ENCODE data around the gene VPS8.
"Not testable (repeated sequence)": the region's sequence is repeated elsewhere in the genome, so short reads cannot be mapped to it uniquely, and the experiment has no call there.

VPS8 gene

GRCh38 chr3:184868477-184868876 lies 56.5 kb downstream of the VPS8 start:
- no peak for DNase-seq (ENCODE audit: low read depth, low spot score)

- no peak for DNase-seq (ENCODE audit: low read depth, low spot score)
Measured at GRCh38 chr3:184872200-184872599, 60.2 kb downstream of the VPS8 start.

GRCh38 chr3:184873141-184873540 lies 61.2 kb downstream of the VPS8 start:
- DNase-seq (ENCODE audit: low read depth, low spot score) = no peak

- DNase-seq (ENCODE audit: low read depth, low spot score) = peak; percentile 9
Measured at GRCh38 chr3:184874709-184875644, 63.0 kb downstream of the VPS8 start.

- DNase-seq (ENCODE audit: low read depth, low spot score) = no peak
Measured at GRCh38 chr3:184880276-184881019, 68.5 kb downstream of the VPS8 start.

- DNase-seq (ENCODE audit: low read depth, low spot score) = no peak
Measured at GRCh38 chr3:184884359-184885017, 72.5 kb downstream of the VPS8 start.

GRCh38 chr3:184885112-184885511 lies 73.1 kb downstream of the VPS8 start:
- no peak for DNase-seq (ENCODE audit: low read depth, low spot score)

- DNase-seq (ENCODE audit: low read depth, low spot score) = no peak
Measured at GRCh38 chr3:184887574-184887973, 75.6 kb downstream of the VPS8 start.

- DNase-seq (ENCODE audit: low read depth, low spot score) = no peak
Measured at GRCh38 chr3:184889312-184889904, 77.4 kb downstream of the VPS8 start.

GRCh38 chr3:184894051-184894450 lies 82.1 kb downstream of the VPS8 start:
- DNase-seq (ENCODE audit: low read depth, low spot score) = no peak

- no peak for DNase-seq (ENCODE audit: low read depth, low spot score)
Measured at GRCh38 chr3:184895350-184895749, 83.4 kb downstream of the VPS8 start.

- DNase-seq (ENCODE audit: low read depth, low spot score) = no peak
Measured at GRCh38 chr3:184896336-184896735, 84.4 kb downstream of the VPS8 start.

GRCh38 chr3:184899953-184900595 lies 88.1 kb downstream of the VPS8 start:
- DNase-seq (ENCODE audit: low read depth, low spot score) = no peak

- DNase-seq (ENCODE audit: low read depth, low spot score) = not testable (repeated sequence)
Measured at GRCh38 chr3:184907031-184907430, 95.1 kb downstream of the VPS8 start.

GRCh38 chr3:184907681-184908649 lies 96.0 kb downstream of the VPS8 start:
- no peak for DNase-seq (ENCODE audit: low read depth, low spot score)

GRCh38 chr3:184908859-184909258 lies 96.9 kb downstream of the VPS8 start:
- DNase-seq (ENCODE audit: low read depth, low spot score) = peak; percentile 50

- no peak for DNase-seq (ENCODE audit: low read depth, low spot score)
Measured at GRCh38 chr3:184910664-184911063, 98.7 kb downstream of the VPS8 start.

GRCh38 chr3:184911570-184911969 lies 99.6 kb downstream of the VPS8 start:
- no peak for DNase-seq (ENCODE audit: low read depth, low spot score)

- DNase-seq (ENCODE audit: low read depth, low spot score) = no peak
Measured at GRCh38 chr3:184912163-184912562, 100.2 kb downstream of the VPS8 start.

- no peak for DNase-seq (ENCODE audit: low read depth, low spot score)
Measured at GRCh38 chr3:184914628-184915027, 102.7 kb downstream of the VPS8 start.

Measured in smooth muscle cell of the brain vasculature (primary cell).